Nephron progenitor cell (in vitro differentiated cells): ENCODE data around the gene ZNF397.

Source experiments
- DNase-seq: peaks from one replicate; pipeline ENCODE4 v3.0.0; 2021
- H3K27ac Mint-ChIP-seq: 2 replicates; pipeline ENCODE4 v1.8.0; 2021; ENCODE audit warnings: mild to moderate bottlenecking, moderate library complexity, mixed read lengths
- H3K27me3 Mint-ChIP-seq: 2 replicates; pipeline ENCODE4 v1.8.0; 2021; ENCODE audit warnings: mild to moderate bottlenecking, low read depth, mixed read lengths; ENCODE audit not compliant: poor library complexity
- H3K36me3 Mint-ChIP-seq: 2 replicates; pipeline ENCODE4 v1.8.0; 2021; ENCODE audit warnings: low read depth, mixed read lengths
- H3K4me1 Mint-ChIP-seq: 2 replicates; pipeline ENCODE4 v1.8.0; 2021; ENCODE audit warnings: mixed read lengths
- H3K4me3 Mint-ChIP-seq: 2 replicates; pipeline ENCODE4 v1.8.0; 2021; ENCODE audit warnings: mild to moderate bottlenecking, moderate library complexity, mixed read lengths
- H3K9me3 Mint-ChIP-seq: 2 replicates; pipeline ENCODE4 v1.8.0; 2021; ENCODE audit warnings: mild to moderate bottlenecking, moderate library complexity, mixed read lengths
- TF ChIP-seq, protein P1 (sequence below): fragments of 200-600 bp; sonication (generic); IDR thresholded peaks from 2 replicates; pipeline ENCODE4 v1.5.0; 2021; ENCODE audit warnings: antibody characterized with exemption

Gene ZNF397

GRCh38 chr18:35256947-35257346 lies 16.1 kb downstream of the ZNF397 start:
- no peak overlapping the region for H3K27ac Mint-ChIP-seq
- H3K4me3 Mint-ChIP-seq, result no peak overlapping the region
- H3K9me3 Mint-ChIP-seq, result peaks cover 44% of the 10 kb centered on the region
- H3K36me3 Mint-ChIP-seq, result peaks cover 97% of the 10 kb centered on the region
- H3K27me3 Mint-ChIP-seq, result no peaks in the 10 kb centered on the region
- no peaks in the 10 kb centered on the region for H3K4me1 Mint-ChIP-seq
- no peak for DNase-seq
- TF ChIP-seq, protein P1, sequence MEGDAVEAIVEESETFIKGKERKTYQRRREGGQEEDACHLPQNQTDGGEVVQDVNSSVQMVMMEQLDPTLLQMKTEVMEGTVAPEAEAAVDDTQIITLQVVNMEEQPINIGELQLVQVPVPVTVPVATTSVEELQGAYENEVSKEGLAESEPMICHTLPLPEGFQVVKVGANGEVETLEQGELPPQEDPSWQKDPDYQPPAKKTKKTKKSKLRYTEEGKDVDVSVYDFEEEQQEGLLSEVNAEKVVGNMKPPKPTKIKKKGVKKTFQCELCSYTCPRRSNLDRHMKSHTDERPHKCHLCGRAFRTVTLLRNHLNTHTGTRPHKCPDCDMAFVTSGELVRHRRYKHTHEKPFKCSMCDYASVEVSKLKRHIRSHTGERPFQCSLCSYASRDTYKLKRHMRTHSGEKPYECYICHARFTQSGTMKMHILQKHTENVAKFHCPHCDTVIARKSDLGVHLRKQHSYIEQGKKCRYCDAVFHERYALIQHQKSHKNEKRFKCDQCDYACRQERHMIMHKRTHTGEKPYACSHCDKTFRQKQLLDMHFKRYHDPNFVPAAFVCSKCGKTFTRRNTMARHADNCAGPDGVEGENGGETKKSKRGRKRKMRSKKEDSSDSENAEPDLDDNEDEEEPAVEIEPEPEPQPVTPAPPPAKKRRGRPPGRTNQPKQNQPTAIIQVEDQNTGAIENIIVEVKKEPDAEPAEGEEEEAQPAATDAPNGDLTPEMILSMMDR, result no peak

DNA sequence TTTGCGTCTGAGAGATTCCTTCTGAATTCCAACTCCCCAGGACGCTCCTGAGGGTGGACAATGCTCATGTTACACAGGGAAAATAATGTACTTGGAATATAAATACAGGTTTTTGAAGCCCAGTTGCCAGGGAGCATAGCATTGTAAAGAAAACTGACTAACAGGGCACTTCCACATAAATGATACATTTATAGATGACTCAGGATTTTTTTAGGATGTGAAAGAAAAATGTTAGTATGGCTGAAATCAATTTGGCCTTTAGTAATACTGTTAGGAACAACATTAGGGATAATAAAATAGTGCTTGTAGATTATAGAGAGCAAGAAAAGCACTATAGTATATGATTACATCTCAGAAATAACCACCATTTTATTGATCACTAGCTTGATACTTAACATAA lies 23.6 kb downstream of the ZNF397 start:
- TF ChIP-seq, protein P1, result no peak
- peaks cover 38% of the 10 kb centered on the region for H3K9me3 Mint-ChIP-seq

GRCh38 chr18:35267161-35267651 lies 26.4 kb downstream of the ZNF397 start:
- Mint-ChIP-seq H3K36me3 (peaks cover 76% of the 10 kb centered on the region), H3K4me1 (no peaks in the 10 kb centered on the region), H3K4me3 (peak overlapping the region; percentile 60), H3K27me3 (peaks cover 3% of the 10 kb centered on the region), H3K27ac (no peak overlapping the region), H3K9me3 (peaks cover 54% of the 10 kb centered on the region)
- TF ChIP-seq, protein P1, result no peak
- no peak for DNase-seq

More for the DNA sequence above, 23.6 kb downstream of the ZNF397 start:
- DNase-seq, result no peak
- H3K4me3 Mint-ChIP-seq, result no peak overlapping the region
- H3K4me1 Mint-ChIP-seq, result no peaks in the 10 kb centered on the region
- peaks cover 3% of the 10 kb centered on the region for H3K27me3 Mint-ChIP-seq
- H3K36me3 Mint-ChIP-seq, result peaks cover 91% of the 10 kb centered on the region
- H3K27ac Mint-ChIP-seq, result no peak overlapping the region

DNA sequence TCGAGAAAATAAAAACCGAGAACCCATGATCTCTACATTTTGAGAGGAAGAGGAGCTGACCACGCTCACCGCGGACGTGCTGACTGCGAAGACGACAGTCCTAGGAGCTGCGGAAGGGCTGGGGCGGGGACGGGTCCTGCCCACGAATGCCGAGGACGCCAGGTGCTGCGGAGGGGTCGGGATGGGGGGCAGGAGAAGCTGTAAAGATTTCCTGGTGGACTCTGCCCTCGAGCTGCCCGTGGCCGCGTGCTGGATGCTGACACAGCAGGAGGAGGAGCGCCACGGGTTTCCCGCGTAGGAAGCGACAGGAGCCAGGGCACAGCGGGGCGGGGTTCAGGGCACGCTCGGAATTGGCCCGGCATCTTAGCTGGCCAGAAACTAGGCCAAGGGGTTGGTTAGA lies 27.0 kb downstream of the ZNF397 start:
- Mint-ChIP-seq H3K27ac (no peak overlapping the region), H3K4me3 (no peak overlapping the region), H3K9me3 (peaks cover 60% of the 10 kb centered on the region), H3K4me1 (no peaks in the 10 kb centered on the region), H3K36me3 (peaks cover 76% of the 10 kb centered on the region), H3K27me3 (peaks cover 3% of the 10 kb centered on the region)
- TF ChIP-seq, protein P1, result no peak
- DNase-seq, result no peak

DNA sequence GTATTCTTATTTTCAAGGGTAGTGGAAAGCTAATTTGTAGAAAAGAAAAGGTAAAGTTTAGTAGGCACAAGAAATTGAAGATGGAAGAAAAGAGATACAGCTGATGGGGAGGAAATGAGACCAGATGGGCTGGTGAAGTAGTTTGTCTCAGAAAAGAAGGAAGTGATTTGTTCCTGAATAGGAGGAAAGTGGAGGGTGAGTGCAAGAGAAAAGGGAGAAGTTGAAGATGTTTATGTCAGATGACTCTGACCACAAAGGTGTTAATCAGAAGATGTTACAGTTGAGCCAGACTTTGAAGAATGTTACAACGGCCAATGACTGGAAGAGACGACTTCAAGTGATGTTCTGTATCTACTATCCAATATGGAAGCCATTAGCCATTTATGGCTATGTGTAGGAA lies 28.0 kb downstream of the ZNF397 start:
- Mint-ChIP-seq H3K9me3 (peaks cover 68% of the 10 kb centered on the region), H3K4me3 (no peak overlapping the region)

GRCh38 chr18:35271656-35272055 lies 30.8 kb downstream of the ZNF397 start:
- no peaks in the 10 kb centered on the region for H3K27me3 Mint-ChIP-seq
- no peak overlapping the region for H3K27ac Mint-ChIP-seq
- H3K4me1 Mint-ChIP-seq, result no peaks in the 10 kb centered on the region
- H3K9me3 Mint-ChIP-seq, result peaks cover 78% of the 10 kb centered on the region
- peaks cover 67% of the 10 kb centered on the region for H3K36me3 Mint-ChIP-seq
- DNase-seq, result no peak
- no peak overlapping the region for H3K4me3 Mint-ChIP-seq
- TF ChIP-seq, protein P1, result no peak

More for the DNA sequence above, 28.0 kb downstream of the ZNF397 start:
- DNase-seq, result no peak
- H3K4me1 Mint-ChIP-seq, result no peaks in the 10 kb centered on the region
- H3K27me3 Mint-ChIP-seq, result peaks cover 3% of the 10 kb centered on the region
- H3K27ac Mint-ChIP-seq, result no peak overlapping the region
- H3K36me3 Mint-ChIP-seq, result peaks cover 75% of the 10 kb centered on the region
- TF ChIP-seq, protein P1, result no peak
